Large intestine (tissue), 3 donors: Measurements from ENCODE around the gene ELMO1. TPM values are rescaled to one million over a fixed set of nuclear protein-coding genes. Genes with fewer than 3 reads are reported as not detected.

ENCODE experiments used
- DNase-seq, 2 donors: peaks; one replicate each; pipeline versions ENCODE4 v3.0.0 to v3.0.0-alpha.2; 2013
- H3K27ac ChIP-seq: one replicate; pipeline ENCODE4 v1.5.1; 2013; ENCODE audit warnings: low read length
- H3K27me3 ChIP-seq: 2 replicates; pipeline ENCODE4 v1.6.1; 2013; ENCODE audit warnings: low read length; ENCODE audit not compliant: control insufficient read depth, insufficient read depth
- H3K36me3 ChIP-seq: 2 replicates; pipeline ENCODE4 v1.6.1; 2013; ENCODE audit warnings: low read length; ENCODE audit not compliant: control insufficient read depth, insufficient read depth
- H3K4me1 ChIP-seq: one replicate; pipeline ENCODE4 v1.6.1; 2013; ENCODE audit warnings: low read length; ENCODE audit not compliant: control insufficient read depth, insufficient read depth
- H3K4me3 ChIP-seq: one replicate; pipeline ENCODE4 v1.5.1; 2013; ENCODE audit warnings: low read length
- H3K9me3 ChIP-seq: one replicate; pipeline ENCODE4 v1.6.1; 2013; ENCODE audit warnings: mild to moderate bottlenecking, low read depth, low read length, moderate library complexity; ENCODE audit not compliant: control insufficient read depth
- WGBS: methylation state at CpG from one replicate; pipeline ENCODE4 v1.1.5; 2013; ENCODE audit warnings: low lambda C conversion rate; ENCODE audit not compliant: insufficient coverage; 5-methylcytosine and 5-hydroxymethylcytosine counted together
- polyA plus RNA-seq: library from polyadenylated mRNA; unstranded; fragments of 120-200 nt; gene quantifications from one replicate; pipeline ENCODE4 v1.2.1, GENCODE V29; 2013

ELMO1 gene
- polyA plus RNA-seq, 1 donor: 9.5 TPM

DNA sequence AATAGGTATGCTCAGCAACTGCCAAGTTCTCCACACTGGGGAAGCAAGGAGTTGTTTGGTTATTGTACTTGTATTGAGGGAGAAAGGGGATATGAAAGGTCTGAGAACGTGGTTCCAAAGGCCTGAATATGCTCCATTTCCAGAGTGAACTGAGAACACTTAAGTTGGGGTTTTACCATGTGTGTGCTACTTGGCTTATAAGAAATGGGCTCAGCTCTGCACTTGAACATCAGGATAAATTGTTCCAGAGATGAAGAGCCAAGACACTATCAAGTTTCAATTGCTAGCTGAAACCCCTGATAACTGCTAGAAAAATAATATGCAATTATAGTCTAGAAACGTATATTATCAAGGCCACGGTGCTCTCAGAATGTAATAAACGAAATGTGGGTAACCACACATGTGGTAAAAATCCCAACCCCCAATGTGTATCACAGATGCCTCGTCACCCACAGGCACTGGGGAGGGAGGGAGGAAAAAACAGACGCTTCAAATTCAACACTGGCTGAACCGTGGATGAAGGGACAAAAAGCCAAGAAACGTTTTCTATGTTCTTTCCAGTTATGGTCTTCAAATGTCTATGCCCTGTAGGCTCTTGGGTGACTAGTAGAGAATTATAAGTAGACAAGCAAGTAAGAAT is 16.3 kb downstream of the ELMO1 start:
- 100% methylated on average over 1 of the region's 8 CpGs for WGBS
- H3K27me3 ChIP-seq: peaks cover 2% of the 10 kb centered on the region
- no peak for DNase-seq
- H3K27ac ChIP-seq: no peak overlapping the region
- no peaks in the 10 kb centered on the region for H3K4me1 ChIP-seq
- no peaks in the 10 kb centered on the region for H3K36me3 ChIP-seq
- H3K9me3 ChIP-seq: no peaks in the 10 kb centered on the region
- no peak overlapping the region for H3K4me3 ChIP-seq

GRCh38 chr7:37431413-37431812 is 17.3 kb downstream of the ELMO1 start:
- Histone ChIP-seq H3K36me3 (no peaks in the 10 kb centered on the region), H3K27me3 (peaks cover 2% of the 10 kb centered on the region), H3K4me3 (no peak overlapping the region), H3K27ac (no peak overlapping the region), H3K9me3 (no peaks in the 10 kb centered on the region), H3K4me1 (no peaks in the 10 kb centered on the region)
- DNase-seq: no peak

- no peaks in the 10 kb centered on the region for H3K36me3 ChIP-seq
- no peak overlapping the region for H3K4me3 ChIP-seq
- H3K4me1 ChIP-seq: no peaks in the 10 kb centered on the region
- DNase-seq: no peak
- WGBS: 100% methylated on average over 2 of the region's 6 CpGs
- no peaks in the 10 kb centered on the region for H3K27me3 ChIP-seq
- no peaks in the 10 kb centered on the region for H3K9me3 ChIP-seq
- no peak overlapping the region for H3K27ac ChIP-seq
Measured at GRCh38 chr7:37430640-37431039, 18.0 kb downstream of the ELMO1 start.

- H3K27ac ChIP-seq: no peak overlapping the region
- H3K27me3 ChIP-seq: no peaks in the 10 kb centered on the region
- H3K36me3 ChIP-seq: no peaks in the 10 kb centered on the region
- H3K9me3 ChIP-seq: no peaks in the 10 kb centered on the region
- DNase-seq: no peak
- no peaks in the 10 kb centered on the region for H3K4me1 ChIP-seq
- H3K4me3 ChIP-seq: no peak overlapping the region
- WGBS: 80% methylated on average over 2 of the region's 8 CpGs
Measured at GRCh38 chr7:37430171-37430570, 18.5 kb downstream of the ELMO1 start.

DNA sequence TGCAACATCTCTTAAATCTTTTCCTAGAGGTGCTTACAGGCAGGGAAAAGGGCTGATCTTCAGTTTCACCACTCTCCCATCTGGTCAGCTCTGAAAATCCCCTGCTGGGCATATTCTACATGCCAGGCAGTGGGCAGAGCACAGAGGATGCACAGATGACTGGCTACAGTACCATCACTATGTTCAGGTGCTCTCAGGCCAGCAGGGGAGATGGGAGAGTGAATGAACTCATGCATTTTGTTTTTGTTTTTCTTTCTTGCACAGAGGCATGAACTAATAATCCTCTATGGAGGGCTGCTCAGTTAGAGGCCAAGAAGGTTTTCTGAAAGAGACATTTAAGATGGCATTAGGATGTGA is 19.3 kb downstream of the ELMO1 start:
- DNase-seq: no peak
- Histone ChIP-seq H3K4me1 (no peaks in the 10 kb centered on the region), H3K4me3 (no peak overlapping the region), H3K27me3 (no peaks in the 10 kb centered on the region), H3K27ac (no peak overlapping the region), H3K9me3 (no peaks in the 10 kb centered on the region), H3K36me3 (no peaks in the 10 kb centered on the region)

GRCh38 chr7:37428681-37429434 is 19.8 kb downstream of the ELMO1 start:
- no peak for DNase-seq
- no peaks in the 10 kb centered on the region for H3K9me3 ChIP-seq
- H3K27ac ChIP-seq: no peak overlapping the region
- H3K4me1 ChIP-seq: no peaks in the 10 kb centered on the region
- H3K27me3 ChIP-seq: no peaks in the 10 kb centered on the region
- no peak overlapping the region for H3K4me3 ChIP-seq
- WGBS: no CpG with 5 or more reads among the region's 6 CpGs
- no peaks in the 10 kb centered on the region for H3K36me3 ChIP-seq

- Histone ChIP-seq H3K27me3 (no peaks in the 10 kb centered on the region), H3K4me3 (no peak overlapping the region), H3K9me3 (no peaks in the 10 kb centered on the region), H3K36me3 (no peaks in the 10 kb centered on the region), H3K4me1 (no peaks in the 10 kb centered on the region), H3K27ac (no peak overlapping the region)
- 100% methylated on average over 1 of the region's 2 CpGs for WGBS
- no peak for DNase-seq
Measured at GRCh38 chr7:37427276-37427940, 21.3 kb downstream of the ELMO1 start.

DNA sequence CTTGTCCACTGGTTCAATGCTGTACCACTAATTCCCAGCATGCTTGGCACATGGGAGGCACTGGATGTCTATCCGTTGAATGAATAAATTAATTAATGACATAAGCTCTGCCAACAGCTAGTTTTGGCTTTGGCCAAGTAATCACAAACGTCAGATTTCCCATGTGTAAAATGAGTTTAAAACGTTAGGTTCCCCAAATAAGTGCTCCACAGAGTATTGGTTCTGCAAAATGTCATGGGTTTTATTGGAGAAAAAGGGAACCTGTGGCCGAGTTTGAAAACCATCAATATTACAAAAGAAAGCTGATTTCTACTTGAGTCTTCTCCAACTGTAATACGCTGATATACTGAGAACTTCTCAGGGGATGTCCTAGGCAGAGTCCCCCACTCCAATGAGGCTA is 23.2 kb downstream of the ELMO1 start:
- no peak overlapping the region for H3K27ac ChIP-seq

DNA sequence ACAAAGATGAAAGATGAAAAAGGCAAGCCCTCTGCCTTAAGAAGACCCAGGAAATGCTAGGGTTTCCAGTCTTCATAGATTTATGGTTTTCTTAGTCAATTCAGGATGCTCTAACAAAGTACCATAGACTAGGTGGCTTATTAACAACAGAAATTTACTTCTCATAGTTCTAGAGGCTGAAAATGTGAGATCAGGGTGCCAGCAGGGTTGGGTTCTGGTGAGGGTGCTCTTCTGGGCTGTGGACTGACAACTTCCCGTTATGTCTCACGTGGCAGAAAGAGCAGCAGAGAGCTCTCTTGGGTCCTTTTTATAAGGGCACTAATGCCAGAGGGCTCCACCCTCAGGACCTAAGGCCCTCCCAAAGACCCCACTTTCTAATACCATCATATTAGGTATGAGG is 23.7 kb downstream of the ELMO1 start:
- H3K4me1 ChIP-seq: no peaks in the 10 kb centered on the region
- no peaks in the 10 kb centered on the region for H3K27me3 ChIP-seq
- H3K9me3 ChIP-seq: no peaks in the 10 kb centered on the region
- no peak for DNase-seq
- H3K4me3 ChIP-seq: no peak overlapping the region
- no peaks in the 10 kb centered on the region for H3K36me3 ChIP-seq
- no CpG with 5 or more reads among the region's 2 CpGs for WGBS
- no peak overlapping the region for H3K27ac ChIP-seq

More for the DNA sequence above, 23.2 kb downstream of the ELMO1 start:
- no peaks in the 10 kb centered on the region for H3K27me3 ChIP-seq
- H3K4me3 ChIP-seq: no peak overlapping the region
- H3K36me3 ChIP-seq: no peaks in the 10 kb centered on the region
- no peak for DNase-seq
- no CpG with 5 or more reads among the region's 5 CpGs for WGBS
- H3K4me1 ChIP-seq: no peaks in the 10 kb centered on the region
- H3K9me3 ChIP-seq: no peaks in the 10 kb centered on the region

GRCh38 chr7:37424521-37424920 is 24.1 kb downstream of the ELMO1 start:
- no peak for DNase-seq
- Histone ChIP-seq H3K4me3 (no peak overlapping the region), H3K27ac (no peak overlapping the region), H3K27me3 (no peaks in the 10 kb centered on the region), H3K9me3 (no peaks in the 10 kb centered on the region), H3K36me3 (no peaks in the 10 kb centered on the region), H3K4me1 (no peaks in the 10 kb centered on the region)
- WGBS: no CpG with 5 or more reads among the region's 1 CpG
